GM10266 (cell line): ENCODE results near the gene RAPGEF3.

Source experiments
- DNase-seq: peaks from one replicate; pipeline ENCODE4 v3.0.0; 2012; ENCODE audit errors: extremely low spot score
- CTCF ChIP-seq: IDR thresholded peaks from 2 replicates; pipeline ENCODE4 v1.5.1; 2012; ENCODE audit warnings: mild to moderate bottlenecking, low read depth; ENCODE audit not compliant: control insufficient read depth, insufficient read depth; ENCODE audit errors: missing control alignments

Gene RAPGEF3

GRCh38 chr12:47717046-47717442 is 41.6 kb downstream of the RAPGEF3 start:
- no peak for DNase-seq
- no peak for TF ChIP-seq CTCF

GRCh38 chr12:47715877-47716548 is 42.7 kb downstream of the RAPGEF3 start:
- no peak for TF ChIP-seq CTCF

GRCh38 chr12:47715393-47715876 is 43.2 kb downstream of the RAPGEF3 start:
- TF ChIP-seq CTCF = peak; percentile 84
- peak; percentile 75 for DNase-seq

More at GRCh38 chr12:47715877-47716548, 42.7 kb downstream of the RAPGEF3 start:
- DNase-seq = no peak

- no peak for TF ChIP-seq CTCF
- DNase-seq = no peak
These were observed 43.8 kb downstream of the RAPGEF3 start for GRCh38 chr12:47714826-47715386.

GRCh38 chr12:47712171-47712570 is 46.5 kb downstream of the RAPGEF3 start:
- no peak for TF ChIP-seq CTCF
- DNase-seq = no peak

- DNase-seq = no peak
- no peak for TF ChIP-seq CTCF
These were observed 47.2 kb downstream of the RAPGEF3 start for GRCh38 chr12:47711448-47711847.

GRCh38 chr12:47710278-47710677 is 48.4 kb downstream of the RAPGEF3 start:
- no peak for DNase-seq
- TF ChIP-seq CTCF = no peak
